Spleen (tissue), 11 donors: ENCODE measurements around the gene QKI. TPM values are rescaled to one million over a fixed set of nuclear protein-coding genes. Genes with fewer than 3 reads are reported as not detected.
"Not testable (repeated sequence)": the region's sequence is repeated elsewhere in the genome, so short reads cannot be mapped to it uniquely, and the experiment has no call there.

ENCODE experiments used
- DNase-seq: peaks from one replicate; pipeline ENCODE4 v3.0.0-alpha.2; 2020
- H3K27ac ChIP-seq, 8 donors: fragments of 200-600 bp; sonication (generic) in 7 of 8; 1 replicate in 4 of 8; 2 replicates in 4 of 8; pipeline versions ENCODE4 v1.5.0 to v1.8.0; 2016 to 2021; ENCODE audit warnings: inconsistent platforms in 4 of 8, mild to moderate bottlenecking in 4 of 8, moderate library complexity in 1 of 8
- H3K27me3 ChIP-seq, 7 donors: fragments of 200-600 bp; sonication (generic) in 6 of 7; replicated peaks in 1 of 7; 1 replicate in 4 of 7; 2 replicates in 3 of 7; pipeline versions ENCODE4 v1.5.0 to v1.8.0; 2016 to 2021; ENCODE audit warnings: inconsistent platforms in 3 of 7, mild to moderate bottlenecking in 1 of 7
- H3K36me3 ChIP-seq, 6 donors: fragments of 200-600 bp; sonication (generic) in 5 of 6; 1 replicate in 4 of 6; 2 replicates in 2 of 6; pipeline versions ENCODE4 v1.5.0 to v1.8.0; 2016 to 2021; ENCODE audit warnings: inconsistent platforms in 2 of 6
- H3K4me1 ChIP-seq, 6 donors: fragments of 200-600 bp; sonication (generic) in 5 of 6; 1 replicate in 3 of 6; 2 replicates in 3 of 6; pipeline versions ENCODE4 v1.5.0 to v1.8.0; 2016 to 2021; ENCODE audit warnings: inconsistent platforms in 3 of 6
- H3K4me3 ChIP-seq, 8 donors: fragments of 200-600 bp; sonication (generic) in 7 of 8; 1 replicate in 4 of 8; 2 replicates in 4 of 8; pipeline versions ENCODE4 v1.5.0 to v1.8.0; 2016 to 2021; ENCODE audit warnings: inconsistent platforms in 4 of 8, mild to moderate bottlenecking in 4 of 8, moderate library complexity in 2 of 8
- H3K9me3 ChIP-seq, 8 donors: fragments of 200-600 bp; sonication (generic) in 7 of 8; 1 replicate in 4 of 8; 2 replicates in 4 of 8; pipeline versions ENCODE4 v1.5.0 to v1.8.0; 2016 to 2021; ENCODE audit warnings: inconsistent platforms in 4 of 8
- POLR2A ChIP-seq, 3 donors: fragments of 450-650 bp; IDR thresholded peaks; one replicate each; pipeline ENCODE4 v1.5.1; 2017; ENCODE audit warnings: antibody characterized with exemption in 3 of 3, mild to moderate bottlenecking in 1 of 3
- POLR2AphosphoS5 ChIP-seq, 3 donors: sonication (generic); formaldehyde crosslinking; IDR thresholded peaks; one replicate each; pipeline ENCODE4 v1.5.1; 2017; ENCODE audit warnings: antibody characterized with exemption in 3 of 3
- WGBS, 5 donors: extraction: QIAGEN DNeasy Blood & Tissue Kit in 3 of 5; methylation state at CpG; one replicate each; pipeline versions ENCODE4 v1.1.5 to v1.1.7; 2013 to 2018; 5-methylcytosine and 5-hydroxymethylcytosine counted together
- intact Hi-C: fragments of 100-400 bp; cut with DNase I; formaldehyde crosslinking; loops from one replicate; pipeline ENCODE4 v1.15.0; 2023; ENCODE audit warnings: low total_unique reads
- polyA plus RNA-seq, 3 donors: library from polyadenylated mRNA; stranded (reverse); fragments of 200-250 nt; gene quantifications; one replicate each; pipeline ENCODE4 v1.2.1, GENCODE V29; 2013
- total RNA-seq, 7 donors: library from RNA; depleted of rRNA in 3 of 7; stranded (reverse); fragments of >200 nt in 3 of 7; fragmentation: NEBNext Ultra II Directional in 4 of 7; extraction: Animal tissue kit (Norgen Biotek cat#: 25700) in 4 of 7; gene quantifications; one replicate each; pipeline versions ENCODE4 v1.1.0 to v1.2.1, GENCODE V29; 2016 to 2021
- TF ChIP-seq, protein P1 (sequence below), 11 experiments: fragments of 200-600 bp in 7 of 11; fragments of 450-650 bp in 4 of 11; sonication (generic) in 4 of 11; IDR thresholded peaks in 8 of 11; conservative IDR thresholded peaks in 3 of 11; 1 replicate in 7 of 11; 2 replicates in 4 of 11; pipeline versions ENCODE4 v1.4.0 to v1.8.0; 2016 to 2021; ENCODE audit warnings: antibody characterized with exemption in 11 of 11, inconsistent platforms in 4 of 11, mild to moderate bottlenecking in 1 of 11
- donor health status: healthy with polysubstance abuse.
- donor health status: DM: no; HTN: no; CAD: no; lungs with moderate emphysema.
- donor health status: DM: no; HTN: no; CAD: no.
- donor health status: Bipolar disorder and iron deficiency.
- donor health status: healthy.
- donor health status: DM: no; HTN: no; CAD: no.
- donor health status: DM: yes; HTN: yes; CAD: no.

QKI gene
- total and polyA plus RNA-seq, 10 donors = 11.3 to 217 (median 180) TPM

DNA sequence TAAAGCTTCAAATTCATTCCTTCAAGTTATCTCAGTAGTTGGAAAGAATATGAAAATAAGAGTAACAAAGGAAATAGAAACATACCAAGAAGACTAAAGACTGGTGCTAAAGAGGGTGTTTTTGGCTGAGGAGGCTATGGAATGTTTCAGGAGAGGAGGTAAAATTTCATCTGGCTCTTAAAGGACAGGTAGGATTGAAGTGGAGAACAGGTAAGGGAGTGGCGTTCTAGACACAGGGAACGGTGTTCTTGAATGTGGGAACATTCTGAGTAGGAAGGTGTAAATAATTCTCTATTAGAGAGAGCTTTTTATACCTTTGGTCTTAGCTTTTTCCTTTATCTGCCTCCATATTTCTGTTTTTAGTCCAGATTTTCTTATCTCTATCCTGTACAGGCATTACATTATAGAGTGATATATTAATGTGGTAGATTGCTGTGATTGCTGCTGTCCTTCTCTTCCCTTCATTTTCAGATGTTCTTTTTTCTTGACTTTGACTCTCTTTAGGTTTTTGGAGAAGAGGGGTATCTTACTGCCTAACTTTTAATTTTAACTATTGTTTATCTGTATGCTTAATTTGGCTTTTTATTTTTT lies 15.4 kb downstream of the QKI start:
- DNase-seq = no peak
- Histone ChIP-seq H3K4me3 (no peak overlapping the region), H3K36me3 (no peaks in the 10 kb centered on the region), H3K27me3 (no peaks in the 10 kb centered on the region), H3K4me1 (peaks cover 6 to 100% (median 82%) of the 10 kb centered on the region in 6 donors), H3K9me3 (no peaks in the 10 kb centered on the region), H3K27ac (no peak overlapping the region)
- TF ChIP-seq POLR2AphosphoS5 (IDR thresholded peaks at IDR 0.05) = no peak
- no peak for TF ChIP-seq POLR2A (IDR thresholded peaks at IDR 0.05)
- TF ChIP-seq, protein P1, sequence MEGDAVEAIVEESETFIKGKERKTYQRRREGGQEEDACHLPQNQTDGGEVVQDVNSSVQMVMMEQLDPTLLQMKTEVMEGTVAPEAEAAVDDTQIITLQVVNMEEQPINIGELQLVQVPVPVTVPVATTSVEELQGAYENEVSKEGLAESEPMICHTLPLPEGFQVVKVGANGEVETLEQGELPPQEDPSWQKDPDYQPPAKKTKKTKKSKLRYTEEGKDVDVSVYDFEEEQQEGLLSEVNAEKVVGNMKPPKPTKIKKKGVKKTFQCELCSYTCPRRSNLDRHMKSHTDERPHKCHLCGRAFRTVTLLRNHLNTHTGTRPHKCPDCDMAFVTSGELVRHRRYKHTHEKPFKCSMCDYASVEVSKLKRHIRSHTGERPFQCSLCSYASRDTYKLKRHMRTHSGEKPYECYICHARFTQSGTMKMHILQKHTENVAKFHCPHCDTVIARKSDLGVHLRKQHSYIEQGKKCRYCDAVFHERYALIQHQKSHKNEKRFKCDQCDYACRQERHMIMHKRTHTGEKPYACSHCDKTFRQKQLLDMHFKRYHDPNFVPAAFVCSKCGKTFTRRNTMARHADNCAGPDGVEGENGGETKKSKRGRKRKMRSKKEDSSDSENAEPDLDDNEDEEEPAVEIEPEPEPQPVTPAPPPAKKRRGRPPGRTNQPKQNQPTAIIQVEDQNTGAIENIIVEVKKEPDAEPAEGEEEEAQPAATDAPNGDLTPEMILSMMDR (IDR thresholded peaks at IDR 0.05 in 8 of 11, conservative IDR thresholded peaks at IDR 0.05 in 3 of 11) = no peak
- intact Hi-C loops = loop anchor here (10.0 kb wide), 1 partner anchor 525 kb away; no protein-coding TSS in a partner anchor
- 86 to 97% (median 91%) methylated on average over 2 of the region's 2 CpGs for WGBS, 5 donors

DNA sequence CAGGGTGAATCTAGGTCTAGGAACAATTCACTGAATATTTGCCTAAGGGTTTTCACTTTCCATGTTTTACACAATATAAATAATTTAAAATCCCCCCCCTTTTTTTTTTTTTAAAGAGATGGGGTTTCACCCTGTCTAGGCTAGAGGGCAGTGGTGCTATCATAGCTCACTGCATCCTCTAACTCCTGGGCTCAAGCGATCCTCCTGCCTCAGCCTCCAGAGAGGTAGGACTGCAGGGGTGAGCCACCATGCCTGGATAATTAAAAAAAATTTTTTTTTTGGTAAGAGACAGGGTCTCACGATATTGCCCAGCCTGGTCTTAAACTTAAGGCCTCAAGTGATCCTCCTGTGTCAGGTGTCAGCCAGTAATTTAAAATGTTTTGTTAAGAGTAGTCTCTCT lies 17.8 kb downstream of the QKI start:
- Histone ChIP-seq H3K36me3 (no peaks in the 10 kb centered on the region), H3K4me3 (no peak overlapping the region), H3K9me3 (no peaks in the 10 kb centered on the region), H3K27me3 (no peaks in the 10 kb centered on the region), H3K27ac (no peak overlapping the region), H3K4me1 (peaks cover 12 to 100% (median 86%) of the 10 kb centered on the region in 6 donors)
- no peak for DNase-seq
- intact Hi-C loops = no loop called here
- 92 to 97% (median 92%) methylated on average over 2 of the region's 2 CpGs for WGBS, 5 donors
- no peak for TF ChIP-seq POLR2A (IDR thresholded peaks at IDR 0.05)
- TF ChIP-seq, protein P1 (IDR thresholded peaks at IDR 0.05 in 8 of 11, conservative IDR thresholded peaks at IDR 0.05 in 3 of 11) = no peak

DNA sequence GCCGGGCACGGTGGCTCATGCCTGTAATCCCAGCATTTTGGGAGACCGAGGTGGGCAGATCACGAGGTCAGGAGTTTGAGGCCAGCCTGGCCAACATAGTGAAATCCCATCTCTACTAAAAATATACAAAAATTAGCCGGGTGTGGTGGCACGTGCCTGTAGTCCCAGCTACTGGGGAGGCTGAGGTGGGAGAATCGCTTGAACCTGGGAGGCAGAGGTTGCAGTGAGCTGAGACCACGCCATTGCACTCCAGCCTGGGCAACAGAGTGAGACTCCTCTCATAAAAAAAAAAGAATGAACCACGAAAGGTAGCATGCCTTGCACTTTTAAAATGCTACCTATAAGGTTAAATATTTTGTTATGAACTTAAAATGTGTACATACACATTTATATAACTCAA lies 19.0 kb downstream of the QKI start:
- H3K9me3 ChIP-seq, H3K27ac ChIP-seq, DNase-seq, H3K27me3 ChIP-seq, H3K4me3 ChIP-seq, intact Hi-C loops, H3K36me3 ChIP-seq: not testable (repeated sequence)
- 92 to 95% (median 94%) methylated on average over 9 of the region's 9 CpGs for WGBS, 5 donors
- peaks cover 21 to 100% (median 89%) of the 10 kb centered on the region in 6 donors for H3K4me1 ChIP-seq

DNA sequence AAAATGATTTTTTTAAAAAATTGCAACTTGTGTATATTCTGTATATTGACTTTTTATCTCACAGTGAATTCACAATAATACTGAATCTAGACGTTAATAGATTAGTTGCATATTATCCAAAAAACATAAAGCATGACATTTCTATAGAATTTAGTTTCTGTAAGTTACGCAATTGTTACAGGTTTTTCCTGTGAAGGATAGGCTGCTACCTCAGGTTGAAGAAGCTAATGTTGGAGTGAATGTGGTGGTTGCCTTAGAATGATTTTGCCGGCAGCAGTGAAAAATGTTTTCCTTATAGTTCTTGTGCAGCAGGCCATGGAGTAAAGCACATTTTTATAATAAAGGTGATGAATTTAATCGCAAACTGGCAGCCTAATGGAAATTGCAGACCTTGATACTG lies 20.5 kb downstream of the QKI start:
- H3K4me3 ChIP-seq = no peak overlapping the region
- TF ChIP-seq, protein P1 (IDR thresholded peaks at IDR 0.05 in 8 of 11, conservative IDR thresholded peaks at IDR 0.05 in 3 of 11) = no peak
- TF ChIP-seq POLR2AphosphoS5 (IDR thresholded peaks at IDR 0.05) = no peak
- no peak for TF ChIP-seq POLR2A (IDR thresholded peaks at IDR 0.05)
- H3K27ac ChIP-seq = no peak overlapping the region
- H3K27me3 ChIP-seq = no peaks in the 10 kb centered on the region
- intact Hi-C loops = no loop called here
- H3K4me1 ChIP-seq = peaks cover 22 to 100% (median 86%) of the 10 kb centered on the region in 6 donors
- DNase-seq = no peak
- 74 to 83% (median 79%) methylated on average over 4 of the region's 4 CpGs for WGBS, 5 donors
- H3K9me3 ChIP-seq = no peaks in the 10 kb centered on the region
- H3K36me3 ChIP-seq = no peaks in the 10 kb centered on the region
